ENCODE data around the gene JSRP1.

DNA sequence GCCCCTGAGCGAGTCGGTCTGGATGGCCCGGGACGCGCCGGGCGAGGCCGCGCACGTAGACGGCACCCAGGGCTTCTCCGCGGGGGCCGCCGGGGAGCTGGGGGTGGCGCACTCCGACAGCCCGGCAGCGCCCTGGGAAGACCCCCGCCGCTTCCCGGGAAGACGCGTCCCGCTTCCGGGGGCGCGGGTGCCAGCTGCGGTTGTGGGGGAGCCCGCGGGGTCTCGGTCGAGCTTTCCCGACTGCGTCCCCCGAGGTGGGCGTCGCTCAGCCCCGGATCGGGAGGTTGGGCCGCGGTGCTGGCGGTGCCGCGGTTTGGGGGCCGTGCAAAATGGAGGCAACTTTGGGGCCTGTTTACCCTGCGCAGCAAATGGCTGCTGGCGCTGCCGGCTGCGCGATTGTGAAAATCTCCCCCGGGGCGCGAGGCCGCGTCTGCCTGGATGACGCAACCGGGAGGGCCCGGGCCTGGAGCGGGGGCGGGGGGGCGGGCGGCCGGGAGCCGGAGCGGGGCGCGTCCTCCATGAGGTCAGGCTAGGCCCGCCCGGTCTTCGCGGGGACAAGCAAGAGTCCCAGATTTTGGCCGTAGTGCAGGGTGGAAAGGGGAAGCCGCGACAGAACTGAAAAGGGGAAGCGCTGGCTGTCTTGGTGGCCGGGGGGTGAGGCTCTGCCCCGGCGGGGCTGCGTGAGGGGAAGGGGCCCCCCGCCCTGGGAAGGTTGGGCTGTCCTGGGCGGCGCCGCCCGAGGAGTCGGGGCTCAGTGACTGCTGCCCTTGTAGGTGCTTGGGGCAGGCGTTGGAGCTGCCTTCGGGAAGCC is 14.4 kb upstream of the JSRP1 start:
- TF ChIP-seq POLR2A (IDR thresholded peaks at IDR 0.05; ENCODE audit: low read depth, low read length) = peak; percentile 67; the same call in 1 of the 2 replicates
- TF ChIP-seq TAF1 (IDR thresholded peaks at IDR 0.05; ENCODE audit: low read depth, low read length) = peak; percentile 73
- no peak for TF ChIP-seq POLR2AphosphoS5 (IDR thresholded peaks at IDR 0.05; ENCODE audit: low read depth, low read length)
- peak; percentile 93 for TF ChIP-seq SPI1 (IDR thresholded peaks at IDR 0.05; ENCODE audit: low read depth, low read length)
- no peak for TF ChIP-seq PAX5 (IDR thresholded peaks at IDR 0.05; ENCODE audit: insufficient read depth, low read length, severe bottlenecking)
- TF ChIP-seq POU2F2 (IDR thresholded peaks at IDR 0.05; ENCODE audit: low read depth, low read length) = no peak

Measured in GM12891 (cell line).